Epithelial cell of esophagus (primary cell): Measurements from ENCODE around the gene A3GALT2.

Experiments
- DNase-seq: peaks from one replicate; pipeline ENCODE4 v3.0.0; 2010; ENCODE audit warnings: low read depth
- H3K4me3 ChIP-seq: 2 replicates; pipeline ENCODE4 v1.5.1; 2011; ENCODE audit warnings: mild to moderate bottlenecking, low read length, control low read depth
- TF ChIP-seq, protein P1 (sequence below): IDR thresholded peaks from 2 replicates; pipeline ENCODE4 v1.5.1; 2011; ENCODE audit warnings: low read depth, mild to moderate bottlenecking, low read length, control low read depth, inconsistent platforms; ENCODE audit not compliant: insufficient read depth; ENCODE audit errors: missing control alignments

The A3GALT2 gene

DNA sequence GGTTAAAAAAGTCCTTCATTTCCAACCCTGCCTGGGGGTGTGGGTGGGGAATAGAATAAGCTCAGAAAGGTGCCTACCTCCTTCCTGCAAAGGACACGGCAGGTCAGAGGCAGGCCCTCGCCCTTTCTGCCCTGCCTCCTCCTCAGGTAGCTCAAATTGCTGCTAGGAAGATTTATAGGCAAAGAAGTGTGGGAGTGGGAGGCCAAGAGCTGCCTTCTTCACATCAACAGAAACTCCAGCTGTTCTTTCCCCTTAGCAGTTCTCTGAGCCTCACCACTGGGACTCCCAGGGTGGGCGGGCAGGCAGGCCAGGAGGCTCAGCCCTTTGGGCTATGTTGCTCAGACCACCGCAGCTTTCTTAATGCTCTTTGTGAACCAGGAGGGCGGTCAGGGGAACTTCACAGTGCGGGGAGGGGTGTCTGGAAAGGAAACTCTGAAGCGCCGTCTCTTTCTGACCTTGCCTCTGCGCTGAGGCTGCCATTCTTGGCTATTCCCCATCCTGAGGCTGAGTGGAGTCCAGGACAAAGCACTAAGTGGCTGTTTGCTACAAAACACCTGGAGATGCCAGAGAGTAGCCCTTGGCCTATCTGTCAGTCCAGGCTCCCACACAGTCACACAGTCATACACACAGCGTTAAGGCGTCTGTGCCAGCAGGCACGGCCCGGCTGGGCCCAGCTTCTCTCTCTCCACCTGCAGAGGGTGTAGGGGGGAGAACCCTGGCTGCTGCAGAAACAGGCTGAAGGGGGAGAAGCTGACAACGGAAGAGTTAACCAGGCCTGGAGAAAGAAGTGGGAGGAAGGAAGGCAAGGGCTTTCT, 3.0 kb upstream of the A3GALT2 start:
- TF ChIP-seq, protein P1, sequence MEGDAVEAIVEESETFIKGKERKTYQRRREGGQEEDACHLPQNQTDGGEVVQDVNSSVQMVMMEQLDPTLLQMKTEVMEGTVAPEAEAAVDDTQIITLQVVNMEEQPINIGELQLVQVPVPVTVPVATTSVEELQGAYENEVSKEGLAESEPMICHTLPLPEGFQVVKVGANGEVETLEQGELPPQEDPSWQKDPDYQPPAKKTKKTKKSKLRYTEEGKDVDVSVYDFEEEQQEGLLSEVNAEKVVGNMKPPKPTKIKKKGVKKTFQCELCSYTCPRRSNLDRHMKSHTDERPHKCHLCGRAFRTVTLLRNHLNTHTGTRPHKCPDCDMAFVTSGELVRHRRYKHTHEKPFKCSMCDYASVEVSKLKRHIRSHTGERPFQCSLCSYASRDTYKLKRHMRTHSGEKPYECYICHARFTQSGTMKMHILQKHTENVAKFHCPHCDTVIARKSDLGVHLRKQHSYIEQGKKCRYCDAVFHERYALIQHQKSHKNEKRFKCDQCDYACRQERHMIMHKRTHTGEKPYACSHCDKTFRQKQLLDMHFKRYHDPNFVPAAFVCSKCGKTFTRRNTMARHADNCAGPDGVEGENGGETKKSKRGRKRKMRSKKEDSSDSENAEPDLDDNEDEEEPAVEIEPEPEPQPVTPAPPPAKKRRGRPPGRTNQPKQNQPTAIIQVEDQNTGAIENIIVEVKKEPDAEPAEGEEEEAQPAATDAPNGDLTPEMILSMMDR: no peak
- H3K4me3 ChIP-seq: no peak overlapping the region
- DNase-seq: no peak

DNA sequence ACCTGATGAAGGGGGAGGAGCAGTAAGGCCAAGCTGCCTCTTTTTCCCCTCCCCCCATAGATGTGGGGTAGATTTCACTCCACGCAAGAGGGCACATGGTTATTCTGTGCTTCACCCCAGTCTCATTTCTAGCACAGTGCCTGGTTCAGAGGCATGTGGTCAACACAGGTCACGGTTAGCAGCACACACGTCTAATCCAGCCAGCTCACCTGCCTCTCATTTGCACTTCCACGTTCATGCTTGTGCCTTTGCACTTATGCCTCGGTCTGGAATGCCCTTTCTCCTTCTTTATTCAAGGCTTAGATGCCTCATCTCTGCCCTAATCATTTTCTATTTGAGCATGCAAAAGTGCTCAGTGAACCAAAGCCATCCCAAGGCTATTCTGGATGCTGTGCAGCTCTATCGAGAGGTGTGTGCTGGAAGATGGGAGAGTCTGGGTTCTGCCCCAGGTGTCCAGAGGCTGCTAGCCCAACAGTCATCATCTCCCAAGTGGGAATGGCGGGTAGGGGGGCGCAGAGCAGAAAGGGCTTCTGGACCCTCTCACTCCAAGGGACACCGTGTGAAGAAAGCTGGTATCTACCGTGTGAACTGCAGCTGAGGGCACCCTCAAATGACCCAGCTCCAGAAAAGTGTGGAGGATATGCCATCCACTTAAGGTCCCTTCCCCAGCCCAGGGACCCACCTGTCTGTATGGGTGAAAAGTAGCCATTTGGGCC, 2.1 kb upstream of the A3GALT2 start:
- DNase-seq: no peak
- no peak overlapping the region for H3K4me3 ChIP-seq
- TF ChIP-seq, protein P1: no peak

DNA sequence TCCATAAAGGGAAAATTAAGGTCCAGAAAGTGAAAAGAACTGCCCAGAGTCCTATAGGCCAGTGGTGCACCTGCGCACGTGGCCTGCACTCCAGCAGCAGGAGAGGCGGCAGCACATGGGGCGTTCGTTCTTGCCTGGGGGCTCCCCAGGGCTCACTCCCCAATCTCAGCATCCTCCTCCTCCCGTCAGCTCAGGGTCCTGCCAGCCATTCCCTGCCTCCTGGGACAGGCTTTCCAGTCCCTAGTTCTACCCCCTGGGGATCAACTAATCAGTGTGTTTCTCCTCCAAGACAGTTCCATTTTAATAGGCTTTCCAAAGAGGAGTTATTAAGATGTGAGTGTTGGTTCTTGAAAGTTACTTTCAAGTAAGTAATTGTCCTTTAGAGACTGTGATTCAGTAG, 1.2 kb upstream of the A3GALT2 start:
- no peak for DNase-seq
- TF ChIP-seq, protein P1: no peak
- H3K4me3 ChIP-seq: no peak overlapping the region

DNA sequence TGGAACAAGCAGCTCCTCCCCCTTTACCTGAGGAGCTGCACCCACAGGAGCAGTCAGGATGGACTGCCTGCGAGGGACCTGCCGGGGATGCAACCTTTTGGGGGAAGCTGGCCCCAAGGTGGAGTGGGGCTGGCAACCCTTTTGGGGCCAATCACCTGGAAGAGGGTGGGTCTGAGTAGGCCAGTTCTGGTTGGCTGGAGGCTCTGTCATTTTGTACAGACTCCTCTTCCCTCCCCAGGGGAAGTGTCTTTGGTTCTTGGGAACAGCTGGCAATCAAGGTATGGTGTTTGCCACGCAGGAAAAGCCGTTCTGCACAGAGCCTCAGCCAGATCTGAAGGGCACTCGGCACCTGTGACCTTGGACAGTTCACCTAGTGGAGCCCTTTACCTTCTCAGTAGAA, 280 bp upstream of the A3GALT2 start:
- DNase-seq: no peak
- TF ChIP-seq, protein P1: no peak
- no peak overlapping the region for H3K4me3 ChIP-seq

DNA sequence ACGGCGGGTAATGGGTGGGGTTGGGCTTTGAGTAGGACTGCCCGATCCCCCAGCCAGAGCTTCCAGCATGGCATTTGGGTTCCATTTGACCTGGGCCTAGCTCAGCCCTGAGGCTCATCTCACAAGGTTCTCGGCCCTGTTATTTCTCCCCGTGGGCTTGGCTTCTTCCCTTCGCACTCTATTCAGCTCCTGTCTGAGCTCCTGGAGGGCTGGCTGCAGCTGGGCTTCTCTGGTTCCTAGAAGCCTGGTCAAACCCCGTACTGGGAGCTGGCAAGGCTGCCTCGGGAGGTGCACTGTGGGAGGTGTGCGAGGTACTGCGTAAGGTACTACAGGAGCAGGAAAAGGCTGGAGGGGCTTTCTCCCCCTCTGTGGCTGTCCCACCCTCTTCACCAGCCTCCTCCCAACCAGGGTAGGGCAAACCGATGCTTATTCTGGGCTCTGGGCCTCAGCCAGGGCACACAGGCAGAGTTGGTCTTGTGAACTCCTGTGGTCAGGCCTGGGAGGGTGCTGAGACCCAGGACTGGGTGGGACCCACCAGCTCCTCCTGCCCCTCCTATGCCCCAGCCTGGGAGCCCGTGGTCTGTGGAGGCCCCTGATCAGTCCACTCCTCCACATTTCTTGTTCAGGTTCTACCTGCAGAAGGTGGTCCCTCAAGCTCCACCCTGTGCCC, 814 bp downstream of the A3GALT2 start:
- TF ChIP-seq, protein P1: no peak
- DNase-seq: no peak
- no peak overlapping the region for H3K4me3 ChIP-seq

DNA sequence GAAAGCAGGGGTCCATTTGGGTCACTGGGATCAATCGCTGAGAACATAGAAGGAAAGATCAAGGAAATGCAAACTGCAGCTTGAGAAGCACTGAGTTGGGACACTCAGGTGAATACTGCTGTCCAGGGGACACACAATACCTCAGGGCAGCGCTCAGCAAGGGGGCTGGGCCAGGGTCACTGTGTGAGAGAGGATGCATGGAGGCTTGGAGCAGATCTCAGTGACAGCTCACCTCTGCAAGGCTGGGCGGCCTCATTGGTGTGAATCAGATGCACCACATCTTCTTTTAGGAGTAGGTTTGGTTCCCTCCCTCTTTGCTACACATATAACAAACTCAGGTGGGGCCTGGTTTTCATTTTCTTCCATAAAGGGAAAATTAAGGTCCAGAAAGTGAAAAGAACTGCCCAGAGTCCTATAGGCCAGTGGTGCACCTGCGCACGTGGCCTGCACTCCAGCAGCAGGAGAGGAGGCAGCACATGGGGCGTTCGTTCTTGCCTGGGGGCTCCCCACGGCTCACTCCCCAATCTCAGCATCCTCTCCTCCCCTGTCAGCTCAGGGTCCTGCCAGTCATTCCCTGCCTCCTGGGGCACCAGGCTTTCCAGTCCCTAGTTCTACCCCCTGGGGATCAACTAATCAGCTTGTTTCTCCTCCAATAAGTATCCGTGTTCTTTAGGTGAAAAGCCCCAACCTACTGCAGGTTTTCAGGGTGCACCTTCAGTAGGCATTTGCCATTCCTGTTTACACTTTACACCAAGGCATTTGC, 1.5 kb downstream of the A3GALT2 start:
- H3K4me3 ChIP-seq: no peak overlapping the region
- TF ChIP-seq, protein P1: no peak
- DNase-seq: no peak
